ENCODE data around the gene UNC45B. TPM values are rescaled to one million over a fixed set of nuclear protein-coding genes. Genes with fewer than 3 reads are reported as not detected.
"Not testable (repeated sequence)": the region's sequence is repeated elsewhere in the genome, so short reads cannot be mapped to it uniquely, and the experiment has no call there.

The UNC45B gene
- total and polyA plus RNA-seq, 2 of the 13 experiments (the other 11 are each of a cell fraction or from before 2014, with no cell fraction given) = 0.01 TPM; not detected in 1

- H3K9ac ChIP-seq (ENCODE audit: insufficient read depth, low read depth, low read length); H2AFZ ChIP-seq (ENCODE audit: low read length); H4K20me1 ChIP-seq (ENCODE audit: insufficient read depth, low read length); CTCF ChIA-PET (ENCODE audit: low intra/inter-chr PET ratio, low total read pairs); H3K4me1 ChIP-seq (ENCODE audit: insufficient read depth, low read length); BruUV-seq (replicated peaks); H3K9me3 ChIP-seq (ENCODE audit: low read length); H3K4me3 ChIP-seq (replicated peaks in 1 of 3; ENCODE audit: insufficient read depth in 1 of 3, low read depth in 2 of 3, low read length in 3 of 3); POLR2A ChIA-PET; DNase-seq (ENCODE audit: low spot score); H3K79me2 ChIP-seq (ENCODE audit: insufficient read depth, low read length); H3K4me2 ChIP-seq (ENCODE audit: low read depth, low read length); FAIRE-seq; H3K27ac ChIP-seq (ENCODE audit: extremely low read length, insufficient read depth, low read length); ATAC-seq; H3K36me3 ChIP-seq (replicated peaks in 1 of 2; ENCODE audit: control insufficient read depth in 1 of 2, insufficient read depth in 2 of 2, low read length in 2 of 2); intact Hi-C loops (cut with micrococcal nuclease; ENCODE audit: unreplicated experiment): not testable (repeated sequence)
- H3K27me3 ChIP-seq (ENCODE audit: control insufficient read depth in 1 of 2, insufficient read depth in 2 of 2, low read length in 2 of 2) = peaks cover 0 to 12% of the 10 kb centered on the region in 2 experiments; a peak in 2 of 5 replicates
- 53% methylated on average over 5 of the region's 5 CpGs for WGBS (ENCODE audit: low lambda C conversion rate)
- in situ Hi-C loops (cut with HindIII; ENCODE audit: extremely low pct_ligation_motif_present, low pct_unique_long_range_greater_than_20kb) = loop anchor here (10.0 kb wide), 1 partner anchor 355 kb away; the partner anchor contains the start of gene SLFN12L
Measured at GRCh38 chr17:35179379-35179778, 31.8 kb downstream of the UNC45B start.

- ChIA-PET POLR2A (no interaction called here), CTCF (ENCODE audit: low intra/inter-chr PET ratio, low total read pairs) (no interaction called here)
- Histone ChIP-seq H3K4me2 (ENCODE audit: low read depth, low read length) (no peak overlapping the region), H4K20me1 (ENCODE audit: insufficient read depth, low read length) (no peaks in the 10 kb centered on the region), H3K27me3 (ENCODE audit: control insufficient read depth in 1 of 2, insufficient read depth in 2 of 2, low read length in 2 of 2) (no peaks in the 10 kb centered on the region; a peak in 2 of 5 replicates), H3K27ac (ENCODE audit: extremely low read length, insufficient read depth, low read length) (no peak overlapping the region), H3K4me1 (ENCODE audit: insufficient read depth, low read length) (no peaks in the 10 kb centered on the region), H3K36me3 (replicated peaks in 1 of 2; ENCODE audit: control insufficient read depth in 1 of 2, insufficient read depth in 2 of 2, low read length in 2 of 2) (no peaks in the 10 kb centered on the region), H2AFZ (ENCODE audit: low read length) (no peak overlapping the region), H3K9ac (ENCODE audit: insufficient read depth, low read depth, low read length) (no peak overlapping the region), H3K9me3 (ENCODE audit: low read length) (no peaks in the 10 kb centered on the region), H3K4me3 (replicated peaks in 1 of 3; ENCODE audit: insufficient read depth in 1 of 3, low read depth in 2 of 3, low read length in 3 of 3) (no peak overlapping the region), H3K79me2 (ENCODE audit: insufficient read depth, low read length) (no peaks in the 10 kb centered on the region)
- FAIRE-seq (no peak), DNase-seq (ENCODE audit: low spot score) (no peak), ATAC-seq (no peak)
- no TSS peak for BruUV-seq (replicated peaks)
- no peak for TF ChIP-seq ZNF253 (CRISPR knock-in tag; IDR thresholded peaks at IDR 0.05; ENCODE audit: borderline replicate concordance)
- TF ChIP-seq ZBTB49 (CRISPR knock-in tag; IDR thresholded peaks at IDR 0.05; ENCODE audit: borderline replicate concordance) = no peak
- intact Hi-C loops (cut with micrococcal nuclease; ENCODE audit: unreplicated experiment) = no loop called here
- in situ Hi-C loops (cut with HindIII; ENCODE audit: extremely low pct_ligation_motif_present, low pct_unique_long_range_greater_than_20kb) = no loop called here
- WGBS (ENCODE audit: low lambda C conversion rate) = 0% methylated on average over 2 of the region's 6 CpGs
Measured at GRCh38 chr17:35183332-35183731, 35.7 kb downstream of the UNC45B start.
